GM18508 (cell line): ENCODE data around the gene CAPN7.

Experiments used
- ATAC-seq: cut with Tn5 transposase; IDR thresholded peaks from one replicate; pipeline ENCODE4 v1.9.1; 2021; ENCODE audit warnings: moderate number of reproducible peaks; ENCODE audit not compliant: insufficient read depth, unreplicated experiment

CAPN7 gene

GRCh38 chr3:15291589-15292541 lies 85.8 kb downstream of the CAPN7 start:
- ATAC-seq, result peak; percentile 52

- no peak for ATAC-seq
Observed at GRCh38 chr3:15292765-15293522, 86.9 kb downstream of the CAPN7 start.

- no peak for ATAC-seq
Observed at GRCh38 chr3:15294929-15295328, 88.9 kb downstream of the CAPN7 start.

GRCh38 chr3:15295506-15295905 lies 89.5 kb downstream of the CAPN7 start:
- ATAC-seq, result no peak

GRCh38 chr3:15297608-15298350 lies 91.7 kb downstream of the CAPN7 start:
- no peak for ATAC-seq

GRCh38 chr3:15298504-15298903 lies 92.5 kb downstream of the CAPN7 start:
- ATAC-seq, result no peak

- no peak for ATAC-seq
Observed at GRCh38 chr3:15299036-15299435, 93.0 kb downstream of the CAPN7 start.

GRCh38 chr3:15300323-15301078 lies 94.5 kb downstream of the CAPN7 start:
- ATAC-seq, result no peak

GRCh38 chr3:15301761-15302160 lies 95.7 kb downstream of the CAPN7 start:
- no peak for ATAC-seq
